CD4-positive, alpha-beta T cell treated with Interleukin-4 for 1 hour (primary cell): ENCODE measurements around the gene GLYAT.

Experiments
- DNase-seq, 2 donors: peaks; one replicate each; pipeline ENCODE4 v3.0.0-alpha.2; 2020 to 2022

The GLYAT gene

DNA sequence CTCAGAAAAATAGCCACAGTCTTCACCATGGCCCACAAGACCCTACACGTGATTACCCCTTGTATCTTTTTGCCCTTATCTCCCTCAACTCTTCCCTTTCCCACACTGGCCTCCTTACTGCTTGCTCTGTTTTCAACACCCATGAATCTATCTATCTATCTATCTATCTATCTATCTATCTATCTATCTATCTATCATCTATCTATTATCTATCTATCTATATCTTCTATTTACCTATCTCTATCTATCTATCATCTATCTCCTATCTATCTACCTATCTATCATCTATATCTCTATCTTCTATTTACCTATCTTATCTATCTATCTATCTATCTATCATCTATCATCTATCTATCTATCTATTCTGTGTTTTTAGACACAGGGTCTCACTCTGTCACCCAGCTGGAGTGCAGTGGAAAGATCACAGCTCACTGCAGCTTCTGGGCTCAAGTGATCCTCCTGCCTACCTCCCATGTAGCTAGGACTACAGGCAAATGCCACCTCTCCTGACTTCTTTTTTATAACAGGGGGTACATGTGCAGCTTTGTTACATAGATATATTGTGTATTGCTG is 55.1 kb downstream of the GLYAT start:
- DNase-seq, result no peak

DNA sequence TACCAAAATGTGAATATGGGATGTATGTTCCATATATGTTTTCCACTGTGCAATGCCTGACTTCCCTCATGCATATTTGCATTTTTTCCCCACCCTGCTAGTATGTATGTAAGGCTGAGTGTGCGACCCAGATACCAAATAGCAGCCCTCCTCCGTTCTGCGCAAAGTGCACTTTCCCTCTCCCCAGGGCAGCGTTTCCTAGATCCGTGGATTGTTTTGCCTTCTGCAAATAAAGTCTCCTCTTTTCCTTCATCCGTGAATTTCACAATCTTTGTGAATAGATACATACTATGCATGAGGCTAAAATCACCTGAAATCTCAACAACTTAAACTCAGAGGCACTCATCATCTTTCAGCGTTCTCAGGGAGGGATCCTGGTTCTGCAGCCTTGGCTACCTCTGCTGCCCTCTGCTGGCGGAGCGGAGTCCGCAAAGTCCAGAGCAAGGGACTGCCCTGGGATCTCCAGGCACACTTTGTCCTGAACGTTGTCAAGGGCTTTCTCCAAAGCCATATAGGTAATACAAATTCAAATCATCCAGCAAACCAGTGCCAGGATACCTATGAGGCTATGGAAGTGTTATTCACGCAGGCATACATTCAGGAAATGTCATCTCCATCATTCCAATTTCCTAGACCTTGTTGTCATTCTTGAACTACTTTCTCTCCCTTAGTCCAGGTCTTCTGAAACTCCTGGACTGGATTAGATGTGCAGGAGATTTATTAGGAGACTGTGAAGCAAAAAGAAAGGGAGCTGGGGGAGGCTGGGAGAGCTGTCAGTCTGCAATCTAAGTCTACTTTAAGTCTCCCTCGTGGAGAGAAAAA is 56.2 kb downstream of the GLYAT start:
- peak; percentile 66 to 68 for DNase-seq

GRCh38 chr11:58674609-58675008 is 57.1 kb downstream of the GLYAT start:
- no peak for DNase-seq

DNA sequence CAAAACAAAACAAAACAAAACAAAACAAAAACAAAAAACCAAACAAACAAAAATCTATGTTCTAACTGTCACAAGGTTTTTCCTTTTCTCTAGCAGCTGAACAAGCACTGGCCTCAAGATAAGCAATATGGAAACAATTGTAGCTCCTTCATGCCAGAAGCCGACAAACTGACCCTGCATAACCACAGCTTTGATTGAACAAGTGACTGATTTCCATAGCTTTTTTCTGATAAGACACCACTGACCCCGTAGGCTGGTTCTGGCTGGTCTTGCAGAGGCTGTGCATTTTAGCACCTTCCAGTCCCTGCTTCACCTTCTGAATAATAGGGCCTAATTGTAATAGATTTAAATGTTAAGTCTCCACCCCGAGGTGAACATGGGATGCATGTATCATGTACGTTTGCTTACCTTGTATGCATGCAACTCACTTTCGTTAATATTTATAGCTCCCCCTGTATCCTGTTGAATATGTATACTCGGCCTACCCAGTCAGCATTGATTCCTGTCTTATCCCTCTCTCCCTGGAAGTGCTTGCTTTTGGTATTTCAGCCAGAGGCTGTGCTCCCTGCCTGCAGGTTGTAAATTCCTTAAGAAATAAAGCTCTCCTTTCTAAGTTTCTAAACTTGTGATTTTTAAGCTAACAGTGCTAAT is 59.6 kb downstream of the GLYAT start:
- no peak for DNase-seq

- no peak for DNase-seq
Observed at GRCh38 chr11:58659910-58660570, 71.7 kb downstream of the GLYAT start.

- no peak for DNase-seq
Observed at GRCh38 chr11:58659404-58659803, 72.3 kb downstream of the GLYAT start.
